SK-N-SH treated with all-trans-retinoic acid at 6 μM for 48 hours (cell line): ENCODE measurements around the gene ABCA13.
A peak's percentile ranks its signal among the peaks of the same experiment; 100 is the strongest.

ENCODE experiments used
- ATAC-seq: fragments of 200-7000 bp; cut with Tn5 transposase; 3 replicates; pipeline ENCODE4 v1.9.1; 2020; ENCODE audit warnings: mild to moderate bottlenecking, moderate library complexity
- ARNTL ChIP-seq: fragments of 450-650 bp; formaldehyde crosslinking; IDR thresholded peaks from 2 replicates; pipeline ENCODE4 v1.5.0; 2020; ENCODE audit warnings: low read depth, mild to moderate bottlenecking, moderate library complexity, borderline replicate concordance
- BACH2 ChIP-seq: fragments of 250-450 bp; sonication (Bioruptor Pico); IDR thresholded peaks from 2 replicates; pipeline ENCODE4 v1.9.0; 2021; ENCODE audit warnings: mild to moderate bottlenecking, borderline replicate concordance
- CSDC2 ChIP-seq: fragments of 250-450 bp; sonication (Bioruptor Pico); IDR thresholded peaks from 2 replicates; pipeline ENCODE4 v1.5.0; 2020; ENCODE audit warnings: mild to moderate bottlenecking, moderate library complexity
- CSRNP3 ChIP-seq: fragments of 250-450 bp; sonication (Bioruptor Pico); IDR thresholded peaks from 2 replicates; pipeline ENCODE4 v1.5.1; 2021; ENCODE audit warnings: mild to moderate bottlenecking, moderate library complexity
- ESRRG ChIP-seq: fragments of 250-450 bp; sonication (Bioruptor Pico); IDR thresholded peaks from 2 replicates; pipeline ENCODE4 v1.6.1; 2021; ENCODE audit warnings: mild to moderate bottlenecking
- GLIS3 ChIP-seq: fragments of 250-450 bp; sonication (Bioruptor Pico); IDR thresholded peaks from 2 replicates; pipeline ENCODE4 v1.5.0; 2020; ENCODE audit warnings: mild to moderate bottlenecking, moderate library complexity
- ISL1 ChIP-seq: fragments of 250-450 bp; sonication (Bioruptor Pico); IDR thresholded peaks from 2 replicates; pipeline ENCODE4 v2.1.2; 2022; ENCODE audit warnings: mild to moderate bottlenecking, moderate library complexity
- OSR1 ChIP-seq: fragments of 250-450 bp; sonication (Bioruptor Pico); IDR thresholded peaks from 2 replicates; pipeline ENCODE4 v1.8.0; 2022; ENCODE audit warnings: moderate library complexity, mild to moderate bottlenecking, inconsistent platforms
- PPARA ChIP-seq: fragments of 250-450 bp; sonication (Bioruptor Pico); IDR thresholded peaks from 2 replicates; pipeline ENCODE4 v1.5.0; 2020; ENCODE audit warnings: mild to moderate bottlenecking, borderline replicate concordance
- RARB ChIP-seq: fragments of 250-450 bp; sonication (Bioruptor Pico); IDR thresholded peaks from 2 replicates; pipeline ENCODE4 v1.8.0; 2021; ENCODE audit warnings: mild to moderate bottlenecking, moderate library complexity
- SNAI2 ChIP-seq: fragments of 250-450 bp; sonication (Bioruptor Pico); IDR thresholded peaks from 2 replicates; pipeline ENCODE4 v1.5.0; 2020; ENCODE audit warnings: mild to moderate bottlenecking, moderate library complexity
- TCF4 ChIP-seq: fragments of 250-450 bp; sonication (Bioruptor Pico); IDR thresholded peaks from 2 replicates; pipeline ENCODE4 v1.8.0; 2021; ENCODE audit warnings: mild to moderate bottlenecking, moderate library complexity, borderline replicate concordance
- TOX ChIP-seq: fragments of 250-450 bp; sonication (Bioruptor Pico); IDR thresholded peaks from 2 replicates; pipeline ENCODE4 v1.8.0; 2021; ENCODE audit warnings: mild to moderate bottlenecking, moderate library complexity, borderline replicate concordance
- ZFP3 ChIP-seq: fragments of 250-450 bp; sonication (Bioruptor Pico); IDR thresholded peaks from 2 replicates; pipeline ENCODE4 v1.5.0; 2020; ENCODE audit warnings: mild to moderate bottlenecking, moderate library complexity
- ZFP30 ChIP-seq: fragments of 450-650 bp; formaldehyde crosslinking; IDR thresholded peaks from 2 replicates; pipeline ENCODE4 v1.5.0; 2022; ENCODE audit warnings: mild to moderate bottlenecking, moderate library complexity
- ZNF565 ChIP-seq: fragments of 450-650 bp; formaldehyde crosslinking; conservative IDR thresholded peaks from 2 replicates; pipeline ENCODE4 v1.5.0; 2020; ENCODE audit warnings: low read depth, mild to moderate bottlenecking, moderate library complexity
- ZNF70 ChIP-seq: fragments of 450-650 bp; formaldehyde crosslinking; IDR thresholded peaks from 2 replicates; pipeline ENCODE4 v1.5.0; 2020; ENCODE audit warnings: mild to moderate bottlenecking, moderate library complexity
- ZNF8 ChIP-seq: fragments of 450-650 bp; formaldehyde crosslinking; IDR thresholded peaks from 2 replicates; pipeline ENCODE4 v1.5.0; 2020; ENCODE audit warnings: mild to moderate bottlenecking, moderate library complexity
- TF ChIP-seq, protein P1 (sequence below): fragments of 250-450 bp; sonication (Bioruptor Pico); IDR thresholded peaks from 2 replicates; pipeline ENCODE4 v1.5.1; 2020; ENCODE audit warnings: low read depth, mild to moderate bottlenecking, moderate library complexity
- TF ChIP-seq, protein P2 (sequence below): fragments of 250-450 bp; sonication (Bioruptor Pico); IDR thresholded peaks from 2 replicates; pipeline ENCODE4 v1.5.0; 2020; ENCODE audit warnings: mild to moderate bottlenecking, moderate library complexity
- TF ChIP-seq, protein P3 (sequence below): fragments of 250-450 bp; sonication (Bioruptor Pico); IDR thresholded peaks from 2 replicates; pipeline ENCODE4 v1.8.0; 2021; ENCODE audit warnings: low read depth, mild to moderate bottlenecking, moderate library complexity, borderline replicate concordance

ABCA13 gene

DNA sequence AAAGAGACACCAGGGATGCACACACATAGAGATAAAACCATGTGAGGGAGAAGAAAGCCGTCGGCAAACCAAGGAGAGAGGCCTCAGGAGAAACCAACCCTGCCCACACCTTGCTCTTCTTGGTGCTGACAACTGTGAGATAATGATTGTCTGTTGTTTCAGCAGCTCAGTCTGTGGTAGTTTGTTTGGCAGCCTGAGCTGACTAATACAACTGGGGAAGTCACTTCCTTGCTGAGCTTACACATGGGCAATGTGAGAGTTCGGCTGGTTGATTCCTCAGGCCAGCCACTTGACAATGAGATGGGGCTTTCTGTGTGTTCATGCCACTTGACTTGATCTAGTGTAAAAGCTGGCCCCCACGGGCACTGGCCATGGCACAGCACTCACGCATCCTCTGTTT lies 271.8 kb downstream of the ABCA13 start (continued):
- TF ChIP-seq ZNF565 (no peak), ISL1 (CRISPR knock-in tag) (no peak)

DNA sequence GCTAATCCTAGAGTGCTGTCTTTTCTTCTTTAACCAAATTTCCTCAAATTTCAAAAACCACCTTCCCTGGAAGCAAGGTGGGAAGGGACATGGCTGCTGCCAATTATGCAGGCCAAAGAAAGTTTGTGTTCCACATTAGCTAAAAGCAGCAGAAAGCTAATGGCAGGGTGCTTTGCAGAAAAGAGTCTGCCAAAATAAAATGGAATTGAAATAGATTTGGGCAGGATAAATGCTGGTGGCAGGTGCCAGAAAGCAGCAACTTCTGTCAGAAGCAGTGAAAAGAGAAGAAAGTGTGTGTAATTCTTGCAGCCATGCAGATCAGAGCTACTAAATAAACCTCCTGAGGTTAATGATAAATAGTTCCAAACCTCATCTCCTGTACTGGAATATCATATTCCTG lies 275.5 kb downstream of the ABCA13 start:
- no peak for ATAC-seq

DNA sequence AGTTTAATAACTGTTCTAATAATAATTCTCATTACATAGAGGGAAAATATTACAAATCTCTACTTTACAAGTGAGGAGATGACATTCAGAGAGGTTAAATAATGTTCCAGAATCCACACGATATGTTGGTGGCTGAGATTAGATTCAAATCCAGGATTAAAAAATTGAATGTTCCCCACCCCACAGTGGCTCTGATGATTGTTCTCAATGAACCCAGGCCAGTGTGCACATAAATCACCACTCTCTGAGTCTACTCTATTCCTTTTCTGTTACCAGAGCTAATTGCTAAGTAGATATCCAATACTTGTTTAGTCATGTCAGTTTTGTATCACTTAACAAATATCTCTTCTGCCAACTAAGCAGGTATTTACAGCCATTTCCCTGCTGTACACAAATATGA lies 281.0 kb downstream of the ABCA13 start:
- no peak for ATAC-seq
- TF ChIP-seq, protein P1, sequence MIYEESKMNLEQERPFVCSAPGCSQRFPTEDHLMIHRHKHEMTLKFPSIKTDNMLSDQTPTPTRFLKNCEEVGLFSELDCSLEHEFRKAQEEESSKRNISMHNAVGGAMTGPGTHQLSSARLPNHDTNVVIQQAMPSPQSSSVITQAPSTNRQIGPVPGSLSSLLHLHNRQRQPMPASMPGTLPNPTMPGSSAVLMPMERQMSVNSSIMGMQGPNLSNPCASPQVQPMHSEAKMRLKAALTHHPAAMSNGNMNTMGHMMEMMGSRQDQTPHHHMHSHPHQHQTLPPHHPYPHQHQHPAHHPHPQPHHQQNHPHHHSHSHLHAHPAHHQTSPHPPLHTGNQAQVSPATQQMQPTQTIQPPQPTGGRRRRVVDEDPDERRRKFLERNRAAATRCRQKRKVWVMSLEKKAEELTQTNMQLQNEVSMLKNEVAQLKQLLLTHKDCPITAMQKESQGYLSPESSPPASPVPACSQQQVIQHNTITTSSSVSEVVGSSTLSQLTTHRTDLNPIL: no peak
- TF ChIP-seq, protein P2, sequence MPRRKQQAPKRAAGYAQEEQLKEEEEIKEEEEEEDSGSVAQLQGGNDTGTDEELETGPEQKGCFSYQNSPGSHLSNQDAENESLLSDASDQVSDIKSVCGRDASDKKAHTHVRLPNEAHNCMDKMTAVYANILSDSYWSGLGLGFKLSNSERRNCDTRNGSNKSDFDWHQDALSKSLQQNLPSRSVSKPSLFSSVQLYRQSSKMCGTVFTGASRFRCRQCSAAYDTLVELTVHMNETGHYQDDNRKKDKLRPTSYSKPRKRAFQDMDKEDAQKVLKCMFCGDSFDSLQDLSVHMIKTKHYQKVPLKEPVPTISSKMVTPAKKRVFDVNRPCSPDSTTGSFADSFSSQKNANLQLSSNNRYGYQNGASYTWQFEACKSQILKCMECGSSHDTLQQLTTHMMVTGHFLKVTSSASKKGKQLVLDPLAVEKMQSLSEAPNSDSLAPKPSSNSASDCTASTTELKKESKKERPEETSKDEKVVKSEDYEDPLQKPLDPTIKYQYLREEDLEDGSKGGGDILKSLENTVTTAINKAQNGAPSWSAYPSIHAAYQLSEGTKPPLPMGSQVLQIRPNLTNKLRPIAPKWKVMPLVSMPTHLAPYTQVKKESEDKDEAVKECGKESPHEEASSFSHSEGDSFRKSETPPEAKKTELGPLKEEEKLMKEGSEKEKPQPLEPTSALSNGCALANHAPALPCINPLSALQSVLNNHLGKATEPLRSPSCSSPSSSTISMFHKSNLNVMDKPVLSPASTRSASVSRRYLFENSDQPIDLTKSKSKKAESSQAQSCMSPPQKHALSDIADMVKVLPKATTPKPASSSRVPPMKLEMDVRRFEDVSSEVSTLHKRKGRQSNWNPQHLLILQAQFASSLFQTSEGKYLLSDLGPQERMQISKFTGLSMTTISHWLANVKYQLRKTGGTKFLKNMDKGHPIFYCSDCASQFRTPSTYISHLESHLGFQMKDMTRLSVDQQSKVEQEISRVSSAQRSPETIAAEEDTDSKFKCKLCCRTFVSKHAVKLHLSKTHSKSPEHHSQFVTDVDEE (CRISPR knock-in tag): no peak
- TF ChIP-seq OSR1 (CRISPR knock-in tag) (no peak), ESRRG (CRISPR knock-in tag) (no peak), TOX (CRISPR knock-in tag) (no peak), ZFP3 (CRISPR knock-in tag) (no peak), SNAI2 (CRISPR knock-in tag) (no peak), BACH2 (CRISPR knock-in tag) (no peak), ZNF8 (CRISPR knock-in tag) (no peak)

More for the DNA sequence above, 275.5 kb downstream of the ABCA13 start:
- TF ChIP-seq ISL1 (CRISPR knock-in tag): no peak
- no peak for TF ChIP-seq SNAI2 (CRISPR knock-in tag)
- TF ChIP-seq CSRNP3: no peak
- TF ChIP-seq ZFP30 (CRISPR knock-in tag): no peak
- no peak for TF ChIP-seq ZFP3 (CRISPR knock-in tag)
- TF ChIP-seq ZNF70 (CRISPR knock-in tag): no peak
- TF ChIP-seq RARB (CRISPR knock-in tag): no peak
- no peak for TF ChIP-seq ARNTL

DNA sequence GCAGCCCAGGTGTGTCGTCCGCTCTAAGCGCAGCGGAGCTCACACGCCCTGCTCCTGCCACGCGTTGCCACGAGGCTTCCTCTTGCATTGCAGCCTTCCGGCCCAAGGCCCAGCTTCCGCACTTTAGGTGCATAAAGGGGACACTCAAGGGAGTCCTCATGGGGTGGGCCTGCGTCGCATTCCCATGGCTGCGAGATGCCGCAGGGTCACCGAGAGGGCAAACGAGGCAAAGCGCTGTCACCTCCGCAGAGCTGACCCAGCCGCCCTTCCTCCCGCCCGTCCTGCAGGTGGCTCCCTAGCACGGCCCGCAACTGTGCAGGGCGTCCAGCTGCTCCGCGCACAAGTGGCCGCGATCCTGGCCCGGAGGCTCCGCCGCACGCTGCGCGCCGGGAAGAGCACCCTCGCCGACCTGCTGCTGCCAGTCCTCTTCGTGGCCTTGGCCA lies 283.5 kb downstream of the ABCA13 start:
- TF ChIP-seq, protein P3, sequence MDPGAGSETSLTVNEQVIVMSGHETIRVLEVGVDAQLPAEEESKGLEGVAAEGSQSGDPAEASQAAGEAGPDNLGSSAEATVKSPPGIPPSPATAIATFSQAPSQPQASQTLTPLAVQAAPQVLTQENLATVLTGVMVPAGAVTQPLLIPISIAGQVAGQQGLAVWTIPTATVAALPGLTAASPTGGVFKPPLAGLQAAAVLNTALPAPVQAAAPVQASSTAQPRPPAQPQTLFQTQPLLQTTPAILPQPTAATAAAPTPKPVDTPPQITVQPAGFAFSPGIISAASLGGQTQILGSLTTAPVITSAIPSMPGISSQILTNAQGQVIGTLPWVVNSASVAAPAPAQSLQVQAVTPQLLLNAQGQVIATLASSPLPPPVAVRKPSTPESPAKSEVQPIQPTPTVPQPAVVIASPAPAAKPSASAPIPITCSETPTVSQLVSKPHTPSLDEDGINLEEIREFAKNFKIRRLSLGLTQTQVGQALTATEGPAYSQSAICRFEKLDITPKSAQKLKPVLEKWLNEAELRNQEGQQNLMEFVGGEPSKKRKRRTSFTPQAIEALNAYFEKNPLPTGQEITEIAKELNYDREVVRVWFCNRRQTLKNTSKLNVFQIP (CRISPR knock-in tag): no peak
- TF ChIP-seq, protein P2 (CRISPR knock-in tag): no peak
- TF ChIP-seq BACH2 (CRISPR knock-in tag) (no peak), ESRRG (CRISPR knock-in tag) (no peak), ZFP3 (CRISPR knock-in tag) (no peak), CSDC2 (CRISPR knock-in tag) (no peak), GLIS3 (CRISPR knock-in tag) (no peak), CSRNP3 (no peak), TCF4 (CRISPR knock-in tag) (no peak), RARB (CRISPR knock-in tag) (no peak), ZNF8 (CRISPR knock-in tag) (no peak), ZNF565 (no peak), PPARA (CRISPR knock-in tag) (no peak), ISL1 (CRISPR knock-in tag) (no peak)
- TF ChIP-seq, all 23 proteins: peak for 0
- 0 out of 3 replicates have a peak, but pooled peaks have one; percentile 16 for ATAC-seq
